GM12878 (cell line): ENCODE data around the gene INTS14.

Experiments
- CBX5 ChIP-seq: sonication (generic); IDR thresholded peaks from 2 replicates; pipeline ENCODE4 v1.6.1; 2016; ENCODE audit warnings: low read depth, moderate library complexity, mild to moderate bottlenecking, inconsistent platforms
- CHD4 ChIP-seq: fragments of 200-600 bp; sonication (generic); IDR thresholded peaks from 2 replicates; pipeline ENCODE4 v1.6.1; 2016; ENCODE audit warnings: mild to moderate bottlenecking
- EGR1 ChIP-seq, 2 experiments: IDR thresholded peaks; 1 replicate in 1 of 2; 2 replicates in 1 of 2; pipeline ENCODE4 v1.6.1; 2011 to 2012; ENCODE audit warnings: low read depth in 2 of 2, low read length in 2 of 2, borderline replicate concordance in 1 of 2, mild to moderate bottlenecking in 1 of 2, moderate library complexity in 1 of 2
- EZH2 ChIP-seq: IDR thresholded peaks from 2 replicates; pipeline ENCODE4 v1.6.1; 2012; ENCODE audit warnings: low read depth, mild to moderate bottlenecking, control low read depth, inconsistent platforms, low read length, borderline replicate concordance; ENCODE audit not compliant: control insufficient read depth
- FOXK2 ChIP-seq: fragments of 450-650 bp; IDR thresholded peaks from 2 replicates; pipeline ENCODE4 v1.6.1; 2017; ENCODE audit warnings: mild to moderate bottlenecking, moderate library complexity
- GABPA ChIP-seq: IDR thresholded peaks from 2 replicates; pipeline ENCODE4 v1.6.1; 2014; ENCODE audit warnings: antibody characterized with exemption, low read depth, mild to moderate bottlenecking, inconsistent platforms
- MAX ChIP-seq: IDR thresholded peaks from 2 replicates; pipeline ENCODE4 v1.6.1; 2012; ENCODE audit warnings: low read depth, low read length, improper control_type of control experiment
- USF2 ChIP-seq: IDR thresholded peaks from 2 replicates; pipeline ENCODE4 v1.6.1; 2011; ENCODE audit warnings: low read depth, low read length, improper control_type of control experiment, borderline replicate concordance
- ZNF207 ChIP-seq: fragments of 450-650 bp; IDR thresholded peaks from 2 replicates; pipeline ENCODE4 v1.6.1; 2014; ENCODE audit warnings: antibody characterized with exemption, mild to moderate bottlenecking, borderline replicate concordance
- ZNF274 ChIP-seq: IDR thresholded peaks from one replicate; pipeline ENCODE4 v1.8.0; 2011; ENCODE audit not compliant: insufficient read length, insufficient read depth

- TF ChIP-seq ZNF207, result no peak
- TF ChIP-seq CBX5, result no peak
- TF ChIP-seq EZH2, result no peak
- TF ChIP-seq USF2, result no peak
- TF ChIP-seq FOXK2, result no peak
- TF ChIP-seq MAX, result no peak
- TF ChIP-seq ZNF274, result no peak
- TF ChIP-seq CHD4, result no peak
- no peak for TF ChIP-seq EGR1 (IDR thresholded peaks at IDR 0.05; ENCODE audit: borderline replicate concordance in 1 of 2, low read depth in 2 of 2, low read length in 2 of 2)
- TF ChIP-seq GABPA, result no peak
Measured at GRCh38 chr15:65577129-65577996, 33.6 kb downstream of the INTS14 start.
